H9 (cell line): ENCODE results near the gene AR. TPM values are rescaled to one million over a fixed set of nuclear protein-coding genes. Genes with fewer than 3 reads are reported as not detected.

Experiments used
- DNase-seq: peaks from one replicate; pipeline ENCODE4 v3.0.0-alpha.2; 2017
- H2AFZ ChIP-seq: one replicate; pipeline ENCODE4 v1.6.1; 2013; ENCODE audit warnings: mild to moderate bottlenecking, low read length, control low read depth, moderate library complexity
- H2AK5ac ChIP-seq: 2 replicates; pipeline ENCODE4 v1.6.1; 2013; ENCODE audit warnings: low read length, control low read depth, mixed read lengths; ENCODE audit not compliant: insufficient read length
- H2BK120ac ChIP-seq: one replicate; pipeline ENCODE4 v1.6.1; 2013; ENCODE audit warnings: low read depth, mild to moderate bottlenecking, low read length, control low read depth, inconsistent platforms; ENCODE audit not compliant: poor library complexity, severe bottlenecking
- H2BK12ac ChIP-seq: 2 replicates; pipeline ENCODE4 v1.6.1; 2013; ENCODE audit warnings: low read length, control low read depth, mixed read lengths, low read depth; ENCODE audit not compliant: insufficient read length
- H2BK15ac ChIP-seq: 2 replicates; pipeline ENCODE4 v1.6.1; 2013; ENCODE audit warnings: low read depth, low read length, control low read depth
- H2BK20ac ChIP-seq: one replicate; pipeline ENCODE4 v1.6.1; 2013; ENCODE audit warnings: low read depth, mild to moderate bottlenecking, low read length, control low read depth, inconsistent platforms; ENCODE audit not compliant: poor library complexity, severe bottlenecking
- H2BK5ac ChIP-seq: 2 replicates; pipeline ENCODE4 v1.6.1; 2013; ENCODE audit warnings: low read length, control low read depth, mixed read lengths; ENCODE audit not compliant: insufficient read length
- H3K14ac ChIP-seq: 2 replicates; pipeline ENCODE4 v1.6.1; 2013; ENCODE audit warnings: low read length, control low read depth; ENCODE audit not compliant: insufficient read depth
- H3K18ac ChIP-seq: 2 replicates; pipeline ENCODE4 v1.6.1; 2013; ENCODE audit warnings: low read depth, mild to moderate bottlenecking, mixed read lengths, low read length, control low read depth; ENCODE audit not compliant: insufficient read length
- H3K23ac ChIP-seq: 2 replicates; pipeline ENCODE4 v1.6.1; 2013; ENCODE audit warnings: low read length, control low read depth, mixed read lengths, low read depth; ENCODE audit not compliant: insufficient read length
- H3K23me2 ChIP-seq: 2 replicates; pipeline ENCODE4 v1.6.1; 2013; ENCODE audit warnings: low read depth, mild to moderate bottlenecking, mixed read lengths, low read length, control low read depth; ENCODE audit not compliant: insufficient read length, poor library complexity, severe bottlenecking
- H3K27ac ChIP-seq: 2 replicates; pipeline ENCODE4 v1.5.1; 2013; ENCODE audit warnings: low read length, control low read depth, mixed read lengths, low read depth; ENCODE audit not compliant: insufficient read length
- H3K27me3 ChIP-seq: 2 replicates; pipeline ENCODE4 v1.6.1; 2013; ENCODE audit warnings: low read length, control low read depth, inconsistent platforms; ENCODE audit not compliant: insufficient read depth
- H3K4ac ChIP-seq: 2 replicates; pipeline ENCODE4 v1.6.1; 2013; ENCODE audit warnings: low read depth, mild to moderate bottlenecking, control low read depth, inconsistent platforms, low read length, moderate library complexity
- H3K4me1 ChIP-seq: 2 replicates; pipeline ENCODE4 v1.6.1; 2013; ENCODE audit warnings: low read length, control low read depth, inconsistent platforms; ENCODE audit not compliant: insufficient read depth
- H3K4me2 ChIP-seq: 2 replicates; pipeline ENCODE4 v1.6.1; 2013; ENCODE audit warnings: low read length, control low read depth, mixed read lengths; ENCODE audit not compliant: insufficient read length, insufficient read depth
- H3K56ac ChIP-seq: 2 replicates; pipeline ENCODE4 v1.6.1; 2013; ENCODE audit warnings: low read depth, mild to moderate bottlenecking, mixed read lengths, low read length, control low read depth; ENCODE audit not compliant: insufficient read length
- H3K79me1 ChIP-seq: 2 replicates; pipeline ENCODE4 v1.6.1; 2013; ENCODE audit warnings: low read depth, mild to moderate bottlenecking, moderate library complexity, low read length, control low read depth, inconsistent platforms; ENCODE audit not compliant: insufficient read depth, poor library complexity, severe bottlenecking
- H3K79me2 ChIP-seq: 2 replicates; pipeline ENCODE4 v1.6.1; 2013; ENCODE audit warnings: low read length, control low read depth, inconsistent platforms; ENCODE audit not compliant: insufficient read depth
- H3K9ac ChIP-seq: 2 replicates; pipeline ENCODE4 v1.6.1; 2013; ENCODE audit warnings: low read length, control low read depth, mixed read lengths; ENCODE audit not compliant: insufficient read length; ENCODE audit errors: extremely low read depth
- H3K9me3 ChIP-seq: one replicate; pipeline ENCODE4 v1.6.1; 2013; ENCODE audit warnings: low read depth, low read length, inconsistent platforms; ENCODE audit not compliant: control insufficient read depth
- H3T11ph ChIP-seq: one replicate; pipeline ENCODE4 v1.6.1; 2013; ENCODE audit warnings: mild to moderate bottlenecking, low read length, control low read depth, inconsistent platforms
- H4K20me1 ChIP-seq: one replicate; pipeline ENCODE4 v1.6.1; 2013; ENCODE audit not compliant: control insufficient read depth, insufficient read length, insufficient read depth
- H4K5ac ChIP-seq: 2 replicates; pipeline ENCODE4 v1.6.1; 2013; ENCODE audit warnings: low read depth, mild to moderate bottlenecking, mixed read lengths, low read length, control low read depth; ENCODE audit not compliant: insufficient read length
- H4K8ac ChIP-seq: replicated peaks from 2 replicates; pipeline ENCODE4 v1.6.1; 2013; ENCODE audit warnings: low read length, control low read depth, mixed read lengths, low read depth; ENCODE audit not compliant: insufficient read length
- H4K91ac ChIP-seq: 2 replicates; pipeline ENCODE4 v1.6.1; 2013; ENCODE audit warnings: low read depth, mild to moderate bottlenecking, moderate library complexity, mixed read lengths, low read length, control low read depth; ENCODE audit not compliant: insufficient read length
- H3K27ac Mint-ChIP-seq, 3 experiments: 2 replicates in 2 of 3; 3 replicates in 1 of 3; pipeline ENCODE4 v1.8.0; 2020 to 2021; ENCODE audit warnings: mixed read lengths in 3 of 3, mild to moderate bottlenecking in 1 of 3, moderate library complexity in 1 of 3
- H3K27me3 Mint-ChIP-seq: 2 replicates; pipeline ENCODE4 v1.8.0; 2021; ENCODE audit warnings: low read depth, mild to moderate bottlenecking, moderate library complexity, mixed read lengths
- H3K36me3 Mint-ChIP-seq, 3 experiments: 2 replicates in 2 of 3; 3 replicates in 1 of 3; pipeline ENCODE4 v1.8.0; 2020 to 2021; ENCODE audit warnings: low read depth in 3 of 3, mixed read lengths in 3 of 3; ENCODE audit not compliant: insufficient read depth in 1 of 3
- H3K4me1 Mint-ChIP-seq, 2 experiments: 2 replicates each; pipeline ENCODE4 v1.8.0; 2020; ENCODE audit warnings: mixed read lengths in 2 of 2
- H3K4me3 Mint-ChIP-seq, 2 experiments: 2 replicates in 1 of 2; 3 replicates in 1 of 2; pipeline ENCODE4 v1.8.0; 2020 to 2021; ENCODE audit warnings: mild to moderate bottlenecking in 2 of 2, mixed read lengths in 2 of 2, moderate library complexity in 1 of 2
- H3K9me3 Mint-ChIP-seq, 2 experiments: 2 replicates in 1 of 2; 3 replicates in 1 of 2; pipeline ENCODE4 v1.8.0; 2020; ENCODE audit warnings: mild to moderate bottlenecking in 2 of 2, mixed read lengths in 2 of 2, moderate library complexity in 1 of 2
- CTCF ChIP-seq: fragments of 200-600 bp; sonication (generic); conservative IDR thresholded peaks from 3 replicates; pipeline ENCODE4 v1.8.0; 2021; ENCODE audit warnings: antibody characterized with exemption, mild to moderate bottlenecking
- WGBS: extraction: QIAGEN DNeasy Blood & Tissue Kit; methylation state at CpG from one replicate; pipeline ENCODE4 v1.1.7; 2013; ENCODE audit warnings: missing lambda C conversion rate, low lambda C conversion rate, mixed read lengths; ENCODE audit not compliant: insufficient read length; ENCODE audit errors: extremely low coverage; 5-methylcytosine and 5-hydroxymethylcytosine counted together
- total RNA-seq: library from RNA; stranded (reverse); gene quantifications from 2 replicates; pipeline ENCODE4 v1.2.1, GENCODE V29; 2021

Gene AR
- total RNA-seq, 1 experiment from 2014 or later = 3.5 TPM

- Histone ChIP-seq H3K4ac (no peak overlapping the region), H3K79me2 (no peaks in the 10 kb centered on the region), H3K4me1 (no peaks in the 10 kb centered on the region; the same call in 1 of the 2 replicates), H3K27ac (no peak overlapping the region), H2BK5ac (no peak overlapping the region), H3K27me3 (no peaks in the 10 kb centered on the region), H3K23ac (no peak overlapping the region), H3K14ac (no peak overlapping the region), H2AK5ac (no peak overlapping the region), H4K8ac (no peak overlapping the region), H4K91ac (no peak overlapping the region), H2BK20ac (no peak overlapping the region), H2AFZ (no peak overlapping the region), H3K4me2 (peak overlapping the region; percentile 55), H3K9me3 (peaks cover 17% of the 10 kb centered on the region), H3K9ac (no peak overlapping the region), H3K23me2 (peaks cover 9% of the 10 kb centered on the region), H3T11ph (no peak overlapping the region), H2BK12ac (no peak overlapping the region), H4K5ac (no peak overlapping the region), H3K56ac (no peak overlapping the region), H4K20me1 (no peaks in the 10 kb centered on the region), H2BK15ac (no peak overlapping the region), H2BK120ac (no peak overlapping the region), H3K18ac (no peak overlapping the region), H3K79me1 (no peaks in the 10 kb centered on the region)
- H3K4me3 Mint-ChIP-seq = peak overlapping the region; percentile 67 to 88
- peaks cover 41% of the 10 kb centered on the region for H3K27me3 Mint-ChIP-seq
- no peak overlapping the region for H3K27ac Mint-ChIP-seq
- peaks cover 14 to 25% of the 10 kb centered on the region in 2 experiments for H3K4me1 Mint-ChIP-seq
- H3K9me3 Mint-ChIP-seq = peaks cover 48 to 65% of the 10 kb centered on the region in 2 experiments
- no peak for TF ChIP-seq CTCF
- peak; percentile 33 for DNase-seq
- no CpG with 5 or more reads among the region's 35 CpGs for WGBS
- H3K36me3 Mint-ChIP-seq = peaks cover 4 to 9% (median 7%) of the 10 kb centered on the region in 3 experiments; a peak in 6 of 7 replicates
Observed at GRCh38 chrX:67545036-67545821, 1.4 kb downstream of the AR start.
